ENCODE measurements around the gene NACC2. TPM values are rescaled to one million over a fixed set of nuclear protein-coding genes. Genes with fewer than 3 reads are reported as not detected.

NACC2 gene
- total and polyA plus RNA-seq, 2 donors (not counting 1 experiment from before 2014, with no cell fraction given), result 0.34 to 1.9 TPM

DNA sequence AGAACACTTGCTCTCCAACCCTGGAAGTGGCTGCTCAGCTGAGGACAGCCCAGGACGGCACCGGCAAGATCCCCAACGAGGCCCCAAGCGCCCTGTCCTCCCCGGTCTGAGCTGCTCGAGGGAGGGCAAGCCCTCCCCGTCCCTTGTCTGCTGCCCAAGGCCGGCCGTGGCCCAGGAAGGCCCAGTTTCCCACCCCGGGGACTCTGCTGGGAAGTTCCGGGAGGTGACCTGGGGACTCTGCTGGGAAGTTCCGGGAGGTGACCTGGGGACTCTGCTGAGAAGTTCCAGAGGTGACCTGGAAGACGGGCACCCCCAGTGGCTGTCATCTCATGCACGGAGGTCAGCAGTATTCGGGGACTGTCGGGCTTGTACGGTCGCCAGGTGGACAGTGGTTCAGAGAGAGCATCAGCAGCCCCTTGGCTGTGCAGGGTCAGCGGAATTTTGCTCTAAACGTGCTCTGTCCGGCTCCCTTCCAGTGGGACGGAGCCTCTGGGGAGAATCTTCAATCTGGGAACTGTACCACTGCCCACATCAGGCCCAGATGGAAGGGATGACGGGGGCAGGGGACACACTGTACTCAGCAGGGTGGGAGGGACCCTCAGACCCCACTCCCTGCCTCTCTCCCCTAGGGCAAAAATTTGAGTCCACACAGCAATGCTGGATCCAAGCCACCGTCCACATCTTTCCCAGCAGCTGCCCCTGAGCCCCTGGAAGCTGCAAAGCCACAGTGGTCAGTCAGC lies 7.2 kb downstream of the NACC2 start:
- DNase-seq (peak; percentile 2), ATAC-seq (ENCODE audit: low read depth) (no peak)
- CTCF ChIA-PET, result interaction anchor here (1.4 kb wide), 1 partner anchor 35 kb away, joined by 5 read pairs; no protein-coding TSS in a partner anchor
- Mint-ChIP-seq H3K4me3 (no peak overlapping the region), H3K4me1 (peaks cover 4% of the 10 kb centered on the region), H3K27ac (no peak overlapping the region), H3K27me3 (peaks cover 24% of the 10 kb centered on the region), H3K9me3 (ENCODE audit: insufficient read depth) (no peaks in the 10 kb centered on the region)
- TF ChIP-seq CTCF (IDR thresholded peaks at IDR 0.05) (no peak), EZH2 (IDR thresholded peaks at IDR 0.05; ENCODE audit: borderline replicate concordance, insufficient read depth, low read depth, low read length, poor library complexity, severe bottlenecking) (no peak)
- Histone ChIP-seq H3K27me3 (replicated peaks in 1 of 4; ENCODE audit: control extremely low read depth in 1 of 4, control insufficient read depth in 3 of 4, insufficient read depth in 4 of 4, low read length in 3 of 4) (peaks cover 0 to 41% (median 6%) of the 10 kb centered on the region in 4 experiments), H2AFZ (ENCODE audit: insufficient read depth, low read depth, low read length, poor library complexity, severe bottlenecking) (no peak overlapping the region), H3K9me3 (ENCODE audit: control extremely low read depth in 1 of 3, control insufficient read depth in 2 of 3, insufficient read depth in 1 of 3, low read length in 2 of 3) (no peaks in the 10 kb centered on the region), H3K9ac (ENCODE audit: low read length) (no peak overlapping the region), H3K36me3 (replicated peaks in 1 of 2; ENCODE audit: control extremely low read depth in 1 of 2, control insufficient read depth in 1 of 2, extremely low read depth in 1 of 2, insufficient read depth in 2 of 2, low read length in 1 of 2) (no peaks in the 10 kb centered on the region), H3K4me2 (replicated peaks; ENCODE audit: low read depth, low read length, poor library complexity, severe bottlenecking) (no peak overlapping the region), H3K4me3 (ENCODE audit: control extremely low read depth in 1 of 5, extremely low read depth in 1 of 5, insufficient read depth in 1 of 5, low read depth in 2 of 5, low read length in 4 of 5) (no peak overlapping the region), H3K79me2 (ENCODE audit: control insufficient read depth, insufficient read depth, low read length) (no peaks in the 10 kb centered on the region), H3K27ac (ENCODE audit: low read length in 2 of 2) (no peak overlapping the region), H4K20me1 (ENCODE audit: control insufficient read depth, insufficient read depth, low read length, poor library complexity, severe bottlenecking) (no peaks in the 10 kb centered on the region), H3K4me1 (ENCODE audit: control insufficient read depth in 2 of 2, insufficient read depth in 2 of 2, low read length in 2 of 2) (peaks cover 0 to 4% of the 10 kb centered on the region in 2 donors)
- WGBS (ENCODE audit: insufficient coverage), result 82% methylated on average over 24 of the region's 24 CpGs
- intact Hi-C loops (cut with micrococcal nuclease), result no loop called here
- POLR2A ChIA-PET, result no interaction called here
